Measurements from ENCODE around the gene NEDD8.
"Not testable (repeated sequence)": the region's sequence is repeated elsewhere in the genome, so short reads cannot be mapped to it uniquely, and the experiment has no call there.

Gene NEDD8

GRCh38 chr14:24206260-24207103 is 25.7 kb downstream of the NEDD8 start:
- POLR2A ChIA-PET, result interaction anchor here (0.7 to 1.4 kb wide), 2 partner anchors 11 to 65 kb away, joined by 3 to 5 read pairs; partner anchors contain the start of genes RABGGTA and TM9SF1
- CTCF ChIA-PET, result interaction anchor here (0.9 to 2.4 kb wide), 5 partner anchors 9 to 68 kb away, joined by 3 to 17 read pairs (median 3); partner anchors contain the start of genes IRF9, MDP1 and TM9SF1
- TF ChIP-seq CTCF (IDR thresholded peaks at IDR 0.05; ENCODE audit: control extremely low read depth, extremely low read depth, low read depth, missing control alignments), result no peak
- no peak for DNase-seq (ENCODE audit: extremely low spot score)

GRCh38 chr14:24204163-24205146 is 27.7 kb downstream of the NEDD8 start:
- no peak for TF ChIP-seq CTCF (IDR thresholded peaks at IDR 0.05; ENCODE audit: control extremely low read depth, extremely low read depth, low read depth, missing control alignments)
- ChIA-PET CTCF (interaction anchor here (1.1 to 1.8 kb wide), 3 partner anchors 10 to 104 kb away, joined by 3 to 5 read pairs (median 4); partner anchors contain the start of gene CIDEB), POLR2A (no interaction called here)
- DNase-seq (ENCODE audit: extremely low spot score), result no peak

GRCh38 chr14:24203249-24203886 is 28.8 kb downstream of the NEDD8 start:
- DNase-seq (ENCODE audit: extremely low spot score); POLR2A ChIA-PET: not testable (repeated sequence)
- CTCF ChIA-PET, result interaction anchor here (1.6 to 1.8 kb wide), 2 partner anchors 11 to 105 kb away, joined by 4 to 5 read pairs; partner anchors contain the start of gene CIDEB

- DNase-seq (ENCODE audit: extremely low spot score); POLR2A ChIA-PET; CTCF ChIA-PET: not testable (repeated sequence)
Observed at GRCh38 chr14:24202538-24202937, 29.6 kb downstream of the NEDD8 start.

- POLR2A ChIA-PET, result no interaction called here
- CTCF ChIA-PET, result interaction anchor here (1.2 to 1.3 kb wide), 2 partner anchors 13 to 17 kb away, joined by 3 to 6 read pairs; partner anchors contain the start of gene MDP1
- no peak for DNase-seq (ENCODE audit: extremely low spot score)
- no peak for TF ChIP-seq CTCF (IDR thresholded peaks at IDR 0.05; ENCODE audit: control extremely low read depth, extremely low read depth, low read depth, missing control alignments)
Observed at GRCh38 chr14:24198814-24199524, 33.2 kb downstream of the NEDD8 start.

- POLR2A ChIA-PET, result interaction anchor here (2.0 kb wide), 1 partner anchor 16 kb away, joined by 14 read pairs; the partner anchor contains the start of gene CHMP4A
- DNase-seq (ENCODE audit: extremely low spot score), result no peak
- TF ChIP-seq CTCF (IDR thresholded peaks at IDR 0.05; ENCODE audit: control extremely low read depth, extremely low read depth, low read depth, missing control alignments), result no peak
- CTCF ChIA-PET, result interaction anchor here (1.0 to 2.2 kb wide), 3 partner anchors 17 to 112 kb away, joined by 3 to 12 read pairs (median 5); partner anchors contain the start of gene CHMP4A
Observed at GRCh38 chr14:24197056-24197450, 35.1 kb downstream of the NEDD8 start.
